GM12872 (cell line): ENCODE data around the gene C20orf96.

Experiments used
- CTCF ChIP-seq: IDR thresholded peaks from 3 replicates; pipeline ENCODE4 v1.5.1; 2011; ENCODE audit warnings: low read depth, mild to moderate bottlenecking, low read length, moderate library complexity; ENCODE audit not compliant: insufficient read depth

C20orf96 gene

GRCh38 chr20:313948-314347 lies 23.4 kb upstream of the C20orf96 start:
- no peak for TF ChIP-seq CTCF

- TF ChIP-seq CTCF: no peak
Measured at GRCh38 chr20:313402-313801, 22.9 kb upstream of the C20orf96 start.

GRCh38 chr20:312866-313265 lies 22.3 kb upstream of the C20orf96 start:
- no peak for TF ChIP-seq CTCF

GRCh38 chr20:312067-312466 lies 21.5 kb upstream of the C20orf96 start:
- no peak for TF ChIP-seq CTCF

DNA sequence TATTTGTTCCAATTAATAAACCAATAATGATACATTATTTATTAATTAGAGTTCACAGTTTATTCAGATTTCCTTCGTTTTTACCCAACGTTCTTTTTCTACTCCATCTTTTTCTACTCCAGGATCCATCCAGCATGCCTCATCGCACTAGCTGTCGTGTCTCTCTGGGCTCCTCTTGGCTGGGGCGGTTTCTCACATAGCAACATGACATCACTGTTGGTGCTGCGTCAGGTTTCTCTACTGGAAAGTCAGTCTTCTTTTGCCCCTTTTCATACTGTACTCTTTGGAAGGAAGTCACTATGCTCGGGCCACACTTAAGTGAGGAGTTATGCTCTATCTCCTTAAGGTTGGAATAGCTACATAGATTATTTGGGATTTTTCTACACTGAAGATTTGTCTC lies 21.1 kb upstream of the C20orf96 start:
- TF ChIP-seq CTCF: no peak

GRCh38 chr20:310645-311044 lies 20.1 kb upstream of the C20orf96 start:
- TF ChIP-seq CTCF: no peak

- no peak for TF ChIP-seq CTCF
Measured at GRCh38 chr20:309841-310644, 19.5 kb upstream of the C20orf96 start.
